HG03095 (cell line): ENCODE measurements around the gene PLIN1.
"Not testable (repeated sequence)": the region's sequence is repeated elsewhere in the genome, so short reads cannot be mapped to it uniquely, and the experiment has no call there.

Source experiments
- ATAC-seq: cut with Tn5 transposase; IDR thresholded peaks from one replicate; pipeline ENCODE4 v1.9.1; 2021; ENCODE audit warnings: moderate library complexity; ENCODE audit not compliant: unreplicated experiment

Gene PLIN1, protein sequence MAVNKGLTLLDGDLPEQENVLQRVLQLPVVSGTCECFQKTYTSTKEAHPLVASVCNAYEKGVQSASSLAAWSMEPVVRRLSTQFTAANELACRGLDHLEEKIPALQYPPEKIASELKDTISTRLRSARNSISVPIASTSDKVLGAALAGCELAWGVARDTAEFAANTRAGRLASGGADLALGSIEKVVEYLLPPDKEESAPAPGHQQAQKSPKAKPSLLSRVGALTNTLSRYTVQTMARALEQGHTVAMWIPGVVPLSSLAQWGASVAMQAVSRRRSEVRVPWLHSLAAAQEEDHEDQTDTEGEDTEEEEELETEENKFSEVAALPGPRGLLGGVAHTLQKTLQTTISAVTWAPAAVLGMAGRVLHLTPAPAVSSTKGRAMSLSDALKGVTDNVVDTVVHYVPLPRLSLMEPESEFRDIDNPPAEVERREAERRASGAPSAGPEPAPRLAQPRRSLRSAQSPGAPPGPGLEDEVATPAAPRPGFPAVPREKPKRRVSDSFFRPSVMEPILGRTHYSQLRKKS

DNA sequence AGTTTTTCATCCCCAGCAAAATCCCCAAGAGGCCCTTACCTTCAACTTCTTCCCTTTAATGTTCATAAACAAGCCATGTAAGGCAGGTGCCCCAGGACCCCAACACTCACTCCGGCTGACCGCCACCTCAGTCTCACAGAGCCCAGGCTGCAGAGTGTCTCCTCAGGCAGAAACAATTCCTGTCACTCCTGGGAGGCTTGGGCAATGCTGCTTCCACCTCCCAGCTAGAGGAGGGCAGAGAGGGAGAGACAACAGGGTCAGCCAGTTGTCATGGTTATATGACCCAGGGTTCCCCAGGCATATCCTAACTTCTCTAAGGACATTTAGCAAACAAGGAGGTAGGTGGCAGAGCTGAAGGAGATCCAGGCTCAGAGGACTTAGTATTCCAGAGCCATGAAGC lies at the start of gene PLIN1:
Gene PLIN1, minus strand, starts transcription at position 156 of the 400 bp plus-strand sequence. CDS start 1,878 bp downstream, outside the sequence.
- no peak for ATAC-seq

DNA sequence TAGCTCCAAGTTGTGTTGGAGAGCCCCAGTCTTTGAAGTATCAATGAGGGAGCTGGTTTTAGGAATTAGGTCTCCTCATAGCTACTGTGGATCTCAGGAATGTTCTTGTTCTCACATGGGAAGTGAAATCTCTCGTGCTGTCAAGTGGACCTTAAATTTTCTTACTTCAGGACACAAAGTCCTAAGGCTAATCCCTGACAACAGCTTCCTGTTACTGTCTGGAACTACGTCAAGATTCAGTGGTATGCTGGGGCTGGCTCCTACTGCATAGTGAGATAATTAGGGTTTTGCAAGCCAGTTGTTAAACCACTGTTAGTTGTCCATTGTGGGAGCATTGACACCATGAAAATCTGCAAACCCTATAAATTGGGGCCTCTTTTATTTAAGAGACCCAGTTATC lies 49.1 kb upstream of the PLIN1 start:
- no peak for ATAC-seq

DNA sequence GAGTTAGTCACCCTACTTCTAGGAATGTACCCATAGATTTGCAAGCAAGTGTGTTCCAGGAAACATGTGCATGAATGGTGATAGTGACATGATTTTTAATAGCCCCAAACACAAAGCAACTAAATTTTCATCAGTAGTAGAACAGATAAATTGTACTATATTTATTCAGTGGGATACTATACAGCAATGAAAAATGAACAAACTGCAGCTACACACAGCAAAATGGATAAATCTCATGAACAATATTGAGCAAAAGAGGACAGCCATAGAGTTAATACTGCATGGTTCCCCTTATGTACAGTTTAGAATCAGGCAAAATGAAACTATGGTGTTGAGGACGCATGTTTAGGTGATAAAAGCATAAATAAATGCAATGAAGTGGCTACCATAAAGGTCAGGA lies 45.9 kb upstream of the PLIN1 start:
- no peak for ATAC-seq

DNA sequence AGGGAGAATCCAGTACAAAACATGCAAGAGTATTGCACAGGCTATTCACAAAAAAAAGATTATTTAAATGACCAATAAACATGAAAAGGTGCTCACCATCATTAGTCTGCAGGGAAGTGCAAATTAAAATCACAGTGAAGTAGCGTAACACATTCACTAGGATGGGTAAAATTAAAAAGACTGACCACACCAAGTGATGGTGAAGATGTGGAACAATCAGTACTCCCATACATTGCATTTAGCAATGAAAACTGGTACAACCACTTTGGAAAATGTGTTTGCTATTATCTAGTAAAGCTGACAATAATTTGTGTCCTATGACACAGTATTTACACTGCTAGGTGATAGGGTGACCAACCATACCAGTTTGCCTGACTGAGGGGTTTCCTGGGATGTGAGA lies 45.5 kb upstream of the PLIN1 start:
- ATAC-seq, result no peak

DNA sequence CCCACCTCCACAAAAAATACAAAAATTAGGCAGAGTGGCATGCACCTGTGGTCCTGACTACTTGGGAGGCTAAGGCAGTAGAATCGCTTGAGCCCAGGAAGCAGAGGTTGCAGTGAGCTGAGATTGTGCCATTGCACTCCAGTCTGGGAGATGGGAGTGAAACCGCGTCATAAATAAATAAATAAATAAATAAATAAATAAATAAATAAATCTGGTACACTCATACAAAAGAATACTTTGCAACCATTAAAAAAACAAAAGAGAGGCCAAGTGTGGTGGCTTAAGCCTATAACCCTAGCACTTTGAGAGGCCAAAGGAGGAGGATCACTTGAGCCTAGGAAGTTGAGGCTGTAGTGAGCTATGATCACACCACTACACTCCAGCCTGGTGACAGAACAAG lies 43.9 kb upstream of the PLIN1 start:
- no peak for ATAC-seq

DNA sequence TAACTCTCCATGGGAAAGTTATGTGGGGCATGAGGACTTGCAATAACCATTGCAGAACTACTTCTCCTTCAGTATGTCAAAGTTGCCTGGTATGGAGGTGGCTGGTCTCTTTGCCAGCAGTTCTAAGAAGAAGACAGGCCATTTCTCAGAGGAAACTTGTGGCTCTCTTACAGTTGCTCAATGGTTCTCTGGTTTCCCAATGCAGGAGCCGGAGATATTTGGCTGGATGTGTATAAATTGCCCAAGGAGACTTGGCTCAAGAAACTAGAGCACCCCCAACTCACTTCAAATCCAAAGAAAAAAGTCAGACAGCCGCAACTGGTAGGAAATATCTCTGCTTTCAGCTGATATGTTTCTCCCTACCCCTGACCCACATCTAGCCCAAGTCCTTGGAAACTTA lies 35.6 kb upstream of the PLIN1 start:
- no peak for ATAC-seq

DNA sequence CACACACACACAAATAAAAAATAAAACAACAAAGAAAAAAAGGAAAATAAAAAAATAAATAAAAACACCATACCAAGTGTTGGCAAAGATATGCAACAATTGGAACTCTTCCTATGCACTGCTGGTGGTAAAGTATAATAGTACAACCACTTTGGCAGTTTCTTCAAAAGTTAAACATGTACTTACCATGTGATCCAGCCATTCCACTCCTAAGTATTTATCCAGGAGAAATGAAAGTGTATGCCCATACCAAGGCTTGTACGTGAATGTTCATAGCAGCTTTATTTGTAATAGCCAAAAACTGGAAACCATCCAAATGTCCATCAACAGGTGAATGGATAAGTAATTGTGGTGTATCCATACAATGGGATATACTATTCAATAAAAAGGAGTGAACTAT lies 28.4 kb upstream of the PLIN1 start:
- no peak for ATAC-seq

DNA sequence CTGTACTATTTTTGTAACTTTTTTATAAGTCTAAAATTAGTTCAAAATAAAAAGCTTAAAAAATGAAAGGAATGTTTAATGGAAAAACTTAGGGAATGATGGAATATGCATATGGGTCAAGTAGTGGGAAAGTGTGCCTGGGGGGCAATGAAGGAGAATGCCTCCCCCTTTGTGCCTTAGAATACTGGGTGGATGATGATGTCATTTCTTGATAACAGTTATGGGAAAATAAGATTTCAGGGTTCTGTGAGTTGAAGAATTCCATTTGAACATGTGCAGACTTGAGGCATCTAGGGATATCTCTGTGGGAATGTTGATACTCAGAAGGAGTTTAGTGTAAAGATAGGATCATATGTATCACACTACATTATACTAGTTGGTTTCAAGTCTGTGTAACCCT lies 25.2 kb upstream of the PLIN1 start:
- ATAC-seq, result no peak

DNA sequence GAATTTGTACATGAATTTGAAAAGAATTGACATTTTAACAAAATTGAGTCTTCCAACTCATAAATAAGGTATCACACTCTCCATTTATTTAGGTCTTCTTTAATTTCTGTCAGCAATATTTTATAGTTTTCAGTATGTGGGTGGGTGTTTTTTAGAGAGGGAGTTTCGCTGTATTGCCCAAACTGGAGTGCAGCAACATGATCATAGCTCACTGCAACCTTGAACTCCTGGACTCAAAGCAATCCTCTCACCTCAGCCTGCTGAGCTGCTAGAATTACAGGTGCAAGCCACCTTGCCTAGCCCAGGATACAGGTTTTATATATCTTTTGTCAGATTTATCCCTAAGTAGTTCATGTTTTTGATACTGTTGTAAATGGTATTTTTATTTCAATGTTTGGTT lies 16.0 kb upstream of the PLIN1 start:
- ATAC-seq, result no peak

DNA sequence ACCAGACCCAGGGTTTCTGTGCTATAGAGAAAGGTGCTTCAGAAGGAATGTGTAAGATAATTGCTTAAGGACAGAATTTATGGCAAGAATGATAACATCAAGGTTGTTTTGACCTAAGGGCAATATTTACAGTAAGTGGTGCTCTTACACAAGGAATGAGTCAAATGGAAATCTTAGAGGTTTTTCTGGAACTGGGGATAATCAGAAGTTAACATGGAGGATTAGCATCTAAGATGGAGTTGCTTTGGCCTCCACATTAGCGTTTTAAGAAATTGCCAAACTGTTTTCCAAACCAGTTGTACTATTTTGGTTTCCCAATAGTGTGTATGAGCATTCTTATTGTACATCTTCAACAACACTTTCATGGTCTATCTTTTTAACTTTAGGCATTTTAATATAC lies 14.5 kb upstream of the PLIN1 start:
- no peak for ATAC-seq

DNA sequence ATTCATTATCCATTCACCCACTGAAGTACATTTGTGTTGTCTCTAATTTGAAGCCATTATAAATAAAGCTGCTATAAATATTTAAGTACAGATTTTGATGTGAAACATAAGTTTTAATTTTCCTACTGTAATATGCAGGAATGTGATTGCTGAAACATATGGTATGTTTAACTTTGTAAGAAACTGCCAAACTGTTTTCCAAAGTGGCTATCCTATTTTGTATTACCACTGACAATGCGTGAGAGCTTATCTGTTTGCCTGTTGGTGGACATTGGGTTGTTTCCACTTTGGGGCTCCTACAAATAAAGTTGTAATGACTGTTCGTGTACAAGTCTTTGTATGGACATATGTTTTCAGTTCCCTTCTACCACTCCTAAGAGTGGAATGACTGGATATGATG lies 13.9 kb upstream of the PLIN1 start:
- ATAC-seq, result no peak

DNA sequence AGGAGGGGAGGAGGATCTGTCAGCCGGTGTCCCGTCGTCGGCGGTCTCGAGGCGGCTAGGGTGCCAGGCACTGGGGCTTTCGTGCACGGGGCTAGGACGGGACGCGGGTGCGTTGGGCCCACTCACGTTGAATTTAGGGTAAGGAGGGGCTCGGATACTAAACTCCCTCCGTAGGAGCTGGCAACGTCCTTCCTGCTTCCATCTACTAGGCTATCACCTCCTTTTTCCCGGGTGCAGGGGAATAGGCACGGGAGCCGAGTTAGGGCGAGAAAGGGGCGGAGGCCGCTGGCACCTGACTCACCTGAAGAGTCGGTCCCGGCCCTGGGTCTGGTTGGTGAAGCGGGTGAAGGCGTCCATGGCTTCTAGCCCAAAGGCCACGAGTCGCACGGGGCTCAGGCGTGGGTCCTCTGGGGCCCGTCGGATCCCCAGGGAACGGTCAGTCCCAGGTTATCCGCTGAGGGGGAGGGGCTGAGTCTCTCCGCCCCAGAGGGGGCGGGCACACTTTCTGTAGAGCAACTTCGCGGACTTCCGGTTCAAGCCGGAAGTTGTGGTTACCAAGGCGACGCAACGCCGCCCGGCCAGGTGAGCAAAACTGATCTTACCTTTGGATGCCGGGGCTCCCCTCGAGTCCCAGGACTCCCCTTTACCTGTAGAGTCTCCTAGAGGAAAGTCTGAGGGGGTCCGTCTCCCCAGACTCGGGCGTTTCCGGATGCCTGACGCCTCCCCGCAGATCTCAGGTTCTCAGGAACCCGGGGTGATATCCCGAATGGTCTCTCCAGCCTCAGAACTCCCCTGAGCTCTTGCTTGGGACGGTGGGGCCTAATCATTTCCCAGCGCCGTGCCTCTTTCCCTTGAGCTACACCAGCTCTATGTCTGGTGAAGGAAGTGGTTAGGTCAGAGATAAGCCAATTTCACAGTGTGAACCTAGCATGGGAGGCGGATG lies 11.4 kb upstream of the PLIN1 start, which contains the start of the genes PEX11A and WDR93:
Gene PEX11A, minus strand, starts transcription at position 479 of the 943 bp plus-strand sequence. Its CDS starts 122 bp downstream, at position 357.
Gene WDR93, plus strand, starts transcription at position 536 of the 943 bp plus-strand sequence. CDS start 10,936 bp downstream, outside the sequence.
- peak; percentile 86 for ATAC-seq

DNA sequence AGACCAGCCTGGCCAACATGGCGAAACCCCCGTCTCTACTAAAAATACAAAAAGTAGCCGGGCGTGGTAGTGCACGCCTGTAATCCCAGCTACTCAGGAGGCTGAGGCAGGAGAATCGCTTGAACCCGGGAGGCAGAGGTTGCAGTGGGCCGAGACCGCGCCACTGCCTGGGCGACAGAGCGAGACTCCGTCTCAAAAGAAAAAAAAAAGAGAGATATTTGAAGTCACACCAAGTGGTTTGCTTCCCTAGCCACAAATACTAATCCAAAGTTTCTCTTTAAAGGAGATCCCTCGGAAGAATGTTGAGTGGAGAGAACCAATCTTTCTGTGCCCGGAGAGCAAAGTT lies 10.7 kb upstream of the PLIN1 start:
- ATAC-seq, result not testable (repeated sequence)

DNA sequence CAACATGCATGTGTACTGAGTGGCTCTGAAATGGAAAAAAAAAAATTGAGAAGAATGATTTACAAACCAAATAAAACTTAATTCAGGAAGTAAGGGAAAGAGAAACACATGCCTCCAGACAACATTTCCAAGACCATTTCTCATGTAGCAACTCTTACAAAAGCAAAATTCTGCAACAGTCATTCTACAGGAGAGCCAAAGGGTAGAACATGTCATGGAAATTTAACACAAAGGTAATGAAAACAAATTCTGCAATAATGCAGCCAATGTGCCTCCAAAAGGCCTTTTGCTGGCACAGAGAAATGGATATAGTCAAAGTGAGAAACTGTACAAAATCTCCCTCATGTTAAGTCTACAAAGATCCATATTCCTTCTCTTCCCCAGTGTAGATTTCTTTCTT lies 7.4 kb upstream of the PLIN1 start:
- no peak for ATAC-seq

DNA sequence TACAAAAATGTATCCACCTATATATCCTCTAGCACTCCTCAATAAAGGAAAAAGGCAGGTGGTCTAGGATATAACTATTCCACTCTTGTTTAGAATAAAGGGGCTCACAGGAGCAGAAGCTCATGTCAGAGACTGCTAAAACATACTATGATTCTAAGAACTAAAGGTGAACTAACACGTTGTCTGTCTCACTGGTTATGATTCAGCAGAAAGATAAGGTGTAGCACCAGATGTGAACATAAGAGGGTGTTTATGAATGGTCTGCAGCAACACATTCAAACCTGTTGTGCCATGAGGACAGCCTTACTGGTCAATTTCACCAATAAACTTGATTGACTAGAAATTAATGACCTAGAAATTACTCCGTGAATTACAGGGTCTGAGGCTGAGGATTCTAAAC lies 6.8 kb upstream of the PLIN1 start:
- ATAC-seq, result no peak

DNA sequence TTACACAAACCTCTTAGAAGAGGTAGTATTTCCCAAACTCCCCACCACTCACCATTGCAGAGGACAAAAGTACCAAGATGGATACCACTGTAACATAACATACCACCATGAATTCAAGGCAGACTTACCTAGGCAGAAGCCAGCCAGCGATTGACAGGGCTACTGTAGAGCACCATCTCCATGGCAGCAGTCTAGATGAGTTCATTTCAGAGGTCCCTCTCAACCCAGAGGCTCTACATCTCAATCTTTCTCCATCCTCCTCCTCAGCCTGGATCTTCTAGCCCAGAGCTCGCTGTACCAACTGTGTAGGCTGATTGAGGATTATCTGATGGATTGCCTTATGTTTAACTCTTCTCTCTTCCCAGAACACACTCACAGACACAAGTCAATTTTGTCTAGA lies 2.0 kb upstream of the PLIN1 start:
- no peak for ATAC-seq

DNA sequence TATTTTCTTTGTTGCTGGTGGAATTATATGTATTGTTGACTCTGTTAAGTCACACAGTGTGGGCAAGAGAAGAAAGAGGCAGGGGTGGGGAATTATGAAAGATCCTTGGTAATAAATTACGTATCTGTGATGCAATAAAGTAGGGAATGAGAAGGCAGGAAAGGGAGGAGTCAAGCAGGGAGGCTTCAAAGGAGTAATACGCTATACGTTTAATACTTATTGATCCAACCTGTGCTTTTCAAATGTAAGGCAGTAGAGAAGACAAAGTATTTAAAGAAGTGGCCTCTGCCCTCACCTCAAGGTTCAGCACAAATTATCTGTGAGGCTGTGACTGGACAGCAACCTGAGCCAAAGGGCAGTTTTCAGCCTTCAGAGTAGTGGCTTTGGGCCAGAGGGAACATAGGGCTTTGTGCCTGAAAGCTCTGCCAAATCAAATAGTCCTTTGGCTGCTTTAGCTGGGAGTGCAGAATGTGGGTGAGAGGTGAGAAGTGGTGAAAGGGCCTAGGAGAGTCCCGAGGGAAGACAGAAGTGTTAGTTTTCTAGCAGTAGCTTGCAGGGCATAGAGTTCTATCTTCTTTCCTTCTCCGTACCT lies 1.2 kb upstream of the PLIN1 start:
- no peak for ATAC-seq

DNA sequence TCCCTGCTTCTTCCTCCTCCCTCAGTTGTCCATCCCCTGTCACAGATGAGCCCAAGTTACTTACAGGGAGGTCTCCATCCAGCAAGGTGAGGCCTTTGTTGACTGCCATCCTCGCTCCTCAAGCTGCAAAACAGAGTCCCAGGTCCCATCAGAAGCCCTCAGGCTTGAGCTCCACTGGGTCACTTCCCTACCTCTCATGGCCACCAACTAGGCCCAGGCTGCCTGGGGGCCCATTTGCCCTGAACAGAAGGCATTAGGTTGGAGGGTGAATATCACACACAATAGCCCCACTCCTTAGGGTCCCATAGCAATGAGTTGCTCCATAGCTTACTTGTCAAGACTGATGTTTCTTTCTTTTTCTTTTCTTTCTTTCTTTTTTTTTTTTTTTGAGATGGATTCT lies 1.8 kb downstream of the PLIN1 start:
- no peak for ATAC-seq

DNA sequence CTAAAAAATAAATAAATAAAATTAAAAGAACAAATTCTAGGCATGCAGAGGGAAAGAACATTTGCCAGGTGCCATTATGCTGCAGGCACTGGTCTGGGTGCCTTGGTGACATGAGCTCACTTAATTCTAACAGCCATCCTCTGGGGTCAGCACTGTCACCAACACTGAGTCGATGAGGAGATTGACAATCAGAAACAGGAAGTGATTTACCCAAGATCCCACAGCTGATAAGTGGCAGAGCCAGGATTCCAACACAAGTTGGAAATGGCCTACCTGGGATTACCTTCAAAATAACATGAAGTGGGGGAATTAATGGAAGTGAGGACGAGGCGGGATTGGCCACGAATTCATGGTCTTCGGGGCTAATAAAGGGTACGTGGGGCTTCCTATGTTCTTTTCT lies 3.6 kb downstream of the PLIN1 start:
- no peak for ATAC-seq

DNA sequence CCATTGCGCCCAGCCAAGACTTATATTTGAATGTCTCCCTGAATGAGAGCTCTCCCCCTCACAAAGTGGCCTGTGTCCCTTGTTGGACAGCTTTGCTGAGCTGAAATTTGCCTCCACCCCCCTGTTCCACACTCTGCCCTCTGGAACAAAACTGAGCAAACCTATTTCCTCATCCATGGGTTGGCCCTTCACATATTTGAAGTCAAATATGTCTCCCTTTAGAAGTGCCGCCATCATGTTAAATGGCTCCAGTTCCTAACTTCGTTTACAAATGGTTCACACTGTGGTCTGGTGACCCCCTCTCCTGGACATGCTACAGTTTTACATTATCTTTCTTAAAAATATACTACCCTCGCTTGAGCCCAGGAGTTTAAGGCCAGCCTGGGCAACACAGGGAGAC lies 4.6 kb downstream of the PLIN1 start:
- ATAC-seq, result no peak

DNA sequence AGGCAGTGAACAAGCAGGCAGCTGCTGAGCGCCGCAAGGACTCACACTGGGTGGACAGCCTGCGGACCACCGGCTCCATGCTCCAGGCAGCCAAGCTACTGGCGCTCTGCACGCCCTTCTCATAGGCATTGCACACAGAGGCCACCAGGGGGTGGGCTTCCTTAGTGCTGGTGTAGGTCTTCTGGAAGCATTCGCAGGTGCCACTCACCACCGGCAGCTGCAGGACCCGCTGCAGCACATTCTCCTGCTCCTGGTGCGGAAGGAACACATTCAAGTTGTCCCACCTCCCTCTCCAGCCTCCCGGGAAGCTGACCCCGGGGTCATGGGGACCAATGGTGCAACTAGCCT lies 6.0 kb downstream of the PLIN1 start:
- ATAC-seq, result no peak
